ENCODE measurements around the gene ESPNL.

The ESPNL gene

DNA sequence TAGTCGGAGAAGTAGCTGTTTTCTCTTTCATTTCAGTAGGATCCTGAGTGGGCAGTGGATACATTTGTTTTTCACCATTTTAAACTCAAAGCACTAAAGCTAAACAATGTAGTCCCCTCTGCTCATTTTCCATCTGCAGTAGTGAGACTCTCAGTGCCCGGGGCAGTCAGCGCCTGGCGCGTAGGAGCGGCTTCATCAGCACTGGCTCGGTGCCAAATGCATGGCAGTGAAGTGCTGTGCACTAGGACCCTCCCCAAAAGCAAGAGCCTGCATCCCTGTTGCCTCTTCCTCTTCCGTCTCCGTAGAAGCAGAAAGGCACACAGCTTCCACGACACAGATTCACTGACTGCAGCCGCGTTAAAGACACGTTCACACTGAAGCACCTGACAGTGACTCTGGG lies 19.0 kb upstream of the ESPNL start:
- no peaks in the 10 kb centered on the region for H3K27me3 ChIP-seq (ENCODE audit: insufficient read depth, low read length, poor library complexity)
- no peak overlapping the region for H3K4me3 ChIP-seq (ENCODE audit: low read depth in 1 of 2, low read length in 2 of 2)
- H3K36me3 ChIP-seq (ENCODE audit: insufficient read depth, low read length), result peaks cover 77% of the 10 kb centered on the region
- no peak overlapping the region for H3K4me2 ChIP-seq (ENCODE audit: insufficient read depth, low read length)
- no peak for TF ChIP-seq EZH2 (IDR thresholded peaks at IDR 0.05; ENCODE audit: borderline replicate concordance, low read depth, low read length, severe bottlenecking)
- TF ChIP-seq, protein P1, sequence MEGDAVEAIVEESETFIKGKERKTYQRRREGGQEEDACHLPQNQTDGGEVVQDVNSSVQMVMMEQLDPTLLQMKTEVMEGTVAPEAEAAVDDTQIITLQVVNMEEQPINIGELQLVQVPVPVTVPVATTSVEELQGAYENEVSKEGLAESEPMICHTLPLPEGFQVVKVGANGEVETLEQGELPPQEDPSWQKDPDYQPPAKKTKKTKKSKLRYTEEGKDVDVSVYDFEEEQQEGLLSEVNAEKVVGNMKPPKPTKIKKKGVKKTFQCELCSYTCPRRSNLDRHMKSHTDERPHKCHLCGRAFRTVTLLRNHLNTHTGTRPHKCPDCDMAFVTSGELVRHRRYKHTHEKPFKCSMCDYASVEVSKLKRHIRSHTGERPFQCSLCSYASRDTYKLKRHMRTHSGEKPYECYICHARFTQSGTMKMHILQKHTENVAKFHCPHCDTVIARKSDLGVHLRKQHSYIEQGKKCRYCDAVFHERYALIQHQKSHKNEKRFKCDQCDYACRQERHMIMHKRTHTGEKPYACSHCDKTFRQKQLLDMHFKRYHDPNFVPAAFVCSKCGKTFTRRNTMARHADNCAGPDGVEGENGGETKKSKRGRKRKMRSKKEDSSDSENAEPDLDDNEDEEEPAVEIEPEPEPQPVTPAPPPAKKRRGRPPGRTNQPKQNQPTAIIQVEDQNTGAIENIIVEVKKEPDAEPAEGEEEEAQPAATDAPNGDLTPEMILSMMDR (IDR thresholded peaks at IDR 0.05; ENCODE audit: borderline replicate concordance, extremely low read depth, low read length, poor library complexity, severe bottlenecking), result no peak
- peaks cover 5% of the 10 kb centered on the region; the same call in 1 of the 2 replicates for H3K79me2 ChIP-seq (ENCODE audit: insufficient read depth, low read length)
- no peak overlapping the region for H2AFZ ChIP-seq (ENCODE audit: low read depth, low read length)
- H3K9me3 ChIP-seq (ENCODE audit: insufficient read depth, low read length, severe bottlenecking), result no peaks in the 10 kb centered on the region
- no peaks in the 10 kb centered on the region for H3K4me1 ChIP-seq (ENCODE audit: insufficient read depth, low read length)
- no peaks in the 10 kb centered on the region; the same call in none of the 2 replicates for H4K20me1 ChIP-seq (ENCODE audit: insufficient read depth, low read length)
- H3K9ac ChIP-seq (ENCODE audit: low read depth, low read length), result no peak overlapping the region
- DNase-seq (no peak), ATAC-seq (ENCODE audit: insufficient read depth, low read depth) (no peak)
- no peak overlapping the region for H3K27ac ChIP-seq (ENCODE audit: low read length)

DNA sequence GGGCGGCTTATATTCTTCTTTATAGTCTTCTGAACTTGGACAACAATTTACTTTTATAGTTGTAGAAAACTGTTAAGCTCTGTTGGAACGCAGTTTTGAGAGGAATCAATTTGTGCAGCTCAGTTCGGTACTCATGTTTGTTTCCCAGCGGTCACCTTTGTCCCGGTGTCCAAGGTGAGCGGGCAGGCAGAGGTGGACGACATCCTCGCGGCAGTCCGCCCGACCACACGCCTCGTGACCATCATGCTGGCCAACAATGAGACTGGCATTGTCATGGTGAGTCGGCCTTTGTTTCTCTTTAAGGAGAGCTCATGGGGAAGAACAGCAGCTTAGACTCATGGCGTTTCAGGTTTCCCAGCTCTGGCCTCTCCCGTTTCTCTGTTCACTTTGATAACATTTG lies 18.6 kb upstream of the ESPNL start:
- TF ChIP-seq, protein P1 (IDR thresholded peaks at IDR 0.05; ENCODE audit: borderline replicate concordance, extremely low read depth, low read length, poor library complexity, severe bottlenecking), result no peak
- no peak for TF ChIP-seq EZH2 (IDR thresholded peaks at IDR 0.05; ENCODE audit: borderline replicate concordance, low read depth, low read length, severe bottlenecking)
- Histone ChIP-seq H3K79me2 (ENCODE audit: insufficient read depth, low read length) (peaks cover 5% of the 10 kb centered on the region; the same call in 1 of the 2 replicates), H3K4me2 (ENCODE audit: insufficient read depth, low read length) (no peak overlapping the region), H3K4me3 (ENCODE audit: low read depth in 1 of 2, low read length in 2 of 2) (no peak overlapping the region), H3K9me3 (ENCODE audit: insufficient read depth, low read length, severe bottlenecking) (no peaks in the 10 kb centered on the region), H3K36me3 (ENCODE audit: insufficient read depth, low read length) (peaks cover 78% of the 10 kb centered on the region), H3K27ac (ENCODE audit: low read length) (no peak overlapping the region), H3K27me3 (ENCODE audit: insufficient read depth, low read length, poor library complexity) (no peaks in the 10 kb centered on the region), H4K20me1 (ENCODE audit: insufficient read depth, low read length) (no peaks in the 10 kb centered on the region; the same call in none of the 2 replicates), H3K9ac (ENCODE audit: low read depth, low read length) (no peak overlapping the region), H2AFZ (ENCODE audit: low read depth, low read length) (no peak overlapping the region), H3K4me1 (ENCODE audit: insufficient read depth, low read length) (no peaks in the 10 kb centered on the region)
- ATAC-seq (ENCODE audit: insufficient read depth, low read depth) (no peak), DNase-seq (no peak)

DNA sequence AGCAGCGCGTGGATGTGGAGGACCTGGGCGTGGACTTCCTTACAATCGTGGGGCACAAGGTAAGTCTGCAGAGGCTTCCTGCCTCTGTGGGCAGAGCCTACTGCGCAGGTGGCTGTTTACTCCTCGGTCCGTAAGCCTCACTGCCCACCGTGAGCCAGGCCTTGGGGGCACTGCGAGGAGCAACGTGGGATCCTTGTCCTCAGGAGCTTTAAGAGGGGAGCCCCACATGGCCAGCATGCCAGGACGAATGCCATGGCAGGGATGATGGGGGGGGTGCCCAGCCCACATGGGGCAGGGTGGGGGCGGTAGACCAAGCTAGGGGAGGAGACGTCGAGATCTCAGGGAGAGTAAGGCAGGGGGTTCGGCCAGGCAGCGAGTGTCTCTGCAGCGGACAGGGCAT lies 18.0 kb upstream of the ESPNL start:
- Histone ChIP-seq H3K36me3 (ENCODE audit: insufficient read depth, low read length) (peaks cover 75% of the 10 kb centered on the region), H3K9ac (ENCODE audit: low read depth, low read length) (no peak overlapping the region), H3K9me3 (ENCODE audit: insufficient read depth, low read length, severe bottlenecking) (no peaks in the 10 kb centered on the region), H3K4me1 (ENCODE audit: insufficient read depth, low read length) (no peaks in the 10 kb centered on the region), H3K79me2 (ENCODE audit: insufficient read depth, low read length) (peaks cover 5% of the 10 kb centered on the region; the same call in 1 of the 2 replicates), H3K4me2 (ENCODE audit: insufficient read depth, low read length) (no peak overlapping the region), H3K4me3 (ENCODE audit: low read depth in 1 of 2, low read length in 2 of 2) (no peak overlapping the region), H4K20me1 (ENCODE audit: insufficient read depth, low read length) (no peaks in the 10 kb centered on the region; the same call in none of the 2 replicates), H2AFZ (ENCODE audit: low read depth, low read length) (no peak overlapping the region), H3K27ac (ENCODE audit: low read length) (no peak overlapping the region), H3K27me3 (ENCODE audit: insufficient read depth, low read length, poor library complexity) (no peaks in the 10 kb centered on the region)
- TF ChIP-seq, protein P1 (IDR thresholded peaks at IDR 0.05; ENCODE audit: borderline replicate concordance, extremely low read depth, low read length, poor library complexity, severe bottlenecking), result no peak
- no peak for TF ChIP-seq EZH2 (IDR thresholded peaks at IDR 0.05; ENCODE audit: borderline replicate concordance, low read depth, low read length, severe bottlenecking)
- DNase-seq (no peak), ATAC-seq (ENCODE audit: insufficient read depth, low read depth) (no peak)

Measured in DND-41 (cell line).